Measurements from ENCODE around the gene ARHGEF4. TPM values are rescaled to one million over a fixed set of nuclear protein-coding genes. Genes with fewer than 3 reads are reported as not detected.
A peak's percentile ranks its signal among the peaks of the same experiment; 100 is the strongest.

ARHGEF4 gene
- total RNA-seq, 1 donor from 2014 or later: 9.1 TPM

- TF ChIP-seq CTCF (IDR thresholded peaks at IDR 0.05): no peak
- intact Hi-C loops (cut with DNase I): no loop called here
- H3K27me3 ChIP-seq (ENCODE audit: low read depth): peaks cover 10% of the 10 kb centered on the region
- no peaks in the 10 kb centered on the region for H3K4me1 ChIP-seq
- H3K9me3 ChIP-seq: no peaks in the 10 kb centered on the region
- no peak overlapping the region for H3K27ac ChIP-seq
- ATAC-seq (no peak), DNase-seq (no peak)
- H3K4me3 ChIP-seq: no peak overlapping the region
- no peaks in the 10 kb centered on the region for H3K36me3 ChIP-seq
These were observed 47.8 kb downstream of the ARHGEF4 start for GRCh38 chr2:130884503-130884902.

- Histone ChIP-seq H3K36me3 (no peaks in the 10 kb centered on the region), H3K27ac (no peak overlapping the region), H3K4me3 (no peak overlapping the region), H3K27me3 (ENCODE audit: low read depth) (peaks cover 5% of the 10 kb centered on the region), H3K9me3 (no peaks in the 10 kb centered on the region), H3K4me1 (no peaks in the 10 kb centered on the region)
- ATAC-seq: no peak
- intact Hi-C loops (cut with DNase I): no loop called here
- no peak for TF ChIP-seq CTCF (IDR thresholded peaks at IDR 0.05)
- no peak for DNase-seq
These were observed 50.9 kb downstream of the ARHGEF4 start for GRCh38 chr2:130887643-130888042.

GRCh38 chr2:130890941-130891669, 54.4 kb downstream of the ARHGEF4 start:
- no peaks in the 10 kb centered on the region for H3K9me3 ChIP-seq
- no peak overlapping the region for H3K4me3 ChIP-seq
- no peak overlapping the region for H3K27ac ChIP-seq
- no peaks in the 10 kb centered on the region for H3K36me3 ChIP-seq
- intact Hi-C loops (cut with DNase I): no loop called here
- H3K4me1 ChIP-seq: no peaks in the 10 kb centered on the region
- no peak for ATAC-seq
- peaks cover 5% of the 10 kb centered on the region for H3K27me3 ChIP-seq (ENCODE audit: low read depth)
- DNase-seq: no peak
- no peak for TF ChIP-seq CTCF (IDR thresholded peaks at IDR 0.05)

GRCh38 chr2:130891966-130892365, 55.3 kb downstream of the ARHGEF4 start:
- intact Hi-C loops (cut with DNase I): no loop called here
- Histone ChIP-seq H3K27ac (no peak overlapping the region), H3K4me3 (no peak overlapping the region), H3K4me1 (no peaks in the 10 kb centered on the region), H3K36me3 (no peaks in the 10 kb centered on the region), H3K27me3 (ENCODE audit: low read depth) (peaks cover 5% of the 10 kb centered on the region), H3K9me3 (no peaks in the 10 kb centered on the region)
- TF ChIP-seq CTCF (IDR thresholded peaks at IDR 0.05): no peak
- DNase-seq (no peak), ATAC-seq (no peak)

GRCh38 chr2:130892793-130893785, 56.4 kb downstream of the ARHGEF4 start:
- Histone ChIP-seq H3K27ac (no peak overlapping the region), H3K9me3 (no peaks in the 10 kb centered on the region), H3K27me3 (ENCODE audit: low read depth) (peaks cover 5% of the 10 kb centered on the region), H3K36me3 (no peaks in the 10 kb centered on the region), H3K4me1 (no peaks in the 10 kb centered on the region), H3K4me3 (no peak overlapping the region)
- TF ChIP-seq CTCF (IDR thresholded peaks at IDR 0.05): no peak
- intact Hi-C loops (cut with DNase I): no loop called here
- DNase-seq (no peak), ATAC-seq (peak in 1 of 2 donors; percentile 23)

Data from lower lobe of right lung (tissue), 2 donors.